Heart right ventricle (tissue), 16 donors: Measurements from ENCODE around the gene MBL2. TPM values are rescaled to one million over a fixed set of nuclear protein-coding genes. Genes with fewer than 3 reads are reported as not detected.

Source experiments
- ATAC-seq, 8 donors: fragments of 200-7000 bp; cut with Tn5 transposase; one replicate each; pipeline ENCODE4 v1.9.1; 2020; ENCODE audit warnings: mild to moderate bottlenecking in 8 of 8, moderate library complexity in 8 of 8, moderate number of reproducible peaks in 1 of 8
- DNase-seq, 2 donors: peaks; one replicate each; pipeline ENCODE4 v3.0.0-alpha.2; 2020
- H3K27ac ChIP-seq, 10 donors: fragments of 200-600 bp; sonication (generic) in 2 of 10; one replicate each; pipeline versions ENCODE4 v1.5.0 to v1.8.0; 2020 to 2022; ENCODE audit warnings: mild to moderate bottlenecking in 3 of 10
- H3K27me3 ChIP-seq, 7 donors: fragments of 200-600 bp; one replicate each; pipeline ENCODE4 v1.8.0; 2021 to 2022; ENCODE audit warnings: mild to moderate bottlenecking in 2 of 7
- H3K36me3 ChIP-seq, 9 donors: fragments of 200-600 bp; sonication (generic) in 1 of 9; one replicate each; pipeline versions ENCODE4 v1.5.0 to v1.8.0; 2020 to 2022; ENCODE audit warnings: mild to moderate bottlenecking in 2 of 9
- H3K4me1 ChIP-seq, 9 donors: fragments of 200-600 bp; sonication (generic) in 1 of 9; one replicate each; pipeline versions ENCODE4 v1.5.0 to v1.8.0; 2020 to 2022; ENCODE audit warnings: mild to moderate bottlenecking in 4 of 9
- H3K4me3 ChIP-seq, 10 donors: fragments of 200-600 bp; sonication (generic) in 2 of 10; one replicate each; pipeline versions ENCODE4 v1.5.0 to v1.8.0; 2020 to 2022; ENCODE audit warnings: mild to moderate bottlenecking in 7 of 10, moderate library complexity in 2 of 10
- H3K9me3 ChIP-seq, 11 donors: fragments of 200-600 bp in 10 of 11; sonication (generic) in 2 of 11; one replicate each; pipeline versions ENCODE4 v1.5.0 to v1.8.0; 2013 to 2022; ENCODE audit warnings: mild to moderate bottlenecking in 2 of 11, control low read depth in 1 of 11, moderate library complexity in 1 of 11
- CTCF ChIP-seq, 9 donors: fragments of 200-600 bp; sonication (generic) in 2 of 9; IDR thresholded peaks; one replicate each; pipeline versions ENCODE4 v1.5.0 to v1.8.0; 2021 to 2022; ENCODE audit warnings: antibody characterized with exemption in 9 of 9, mild to moderate bottlenecking in 5 of 9, moderate library complexity in 1 of 9
- WGBS, 2 donors: extraction: QIAGEN DNeasy Blood & Tissue Kit; methylation state at CpG; one replicate each; pipeline ENCODE4 v1.1.7; 2013; ENCODE audit warnings: inconsistent platforms in 1 of 2; 5-methylcytosine and 5-hydroxymethylcytosine counted together
- intact Hi-C, 10 donors: fragments of 100-400 bp; cut with DNase I; formaldehyde crosslinking; loops; one replicate each; pipeline versions ENCODE4 v1.11.1 to v1.14.2; 2022
- polyA plus RNA-seq, 2 donors: library from polyadenylated mRNA; stranded (reverse); fragments of 200-250 nt; gene quantifications; one replicate each; pipeline ENCODE4 v1.2.3, GENCODE V29; 2013
- total RNA-seq, 10 donors: library from RNA; stranded (reverse); fragmentation: NEBNext Ultra II Directional in 3 of 10; extraction: Animal tissue kit (Norgen Biotek cat#: 25700) in 3 of 10; gene quantifications; one replicate each; pipeline versions ENCODE4 v1.2.1 to v1.2.4, GENCODE V29; 2021 to 2023
- donor health status: Arrhythmogenic right ventricular cardiomyopathy.
- donor health status: ischemic (EF 13 %, LVEDD 7.1; RV severe dilation, severe dysfunction).
- donor health status: healthy with polysubstance abuse.
- donor health status: DM: no; HTN: yes; CAD: no.
- donor health status: DM: no; HTN: no; CAD: no.
- donor health status: ischemic (EF 25% LVEDD 6.9; RV normal size, moderate dysfunction).
- donor health status: ischemic (EF 25% LVEDD 5.7; RV mildly dilated, moderate dysfunction).
- donor health status: healthy.
- donor health status: DM: yes; HTN: yes; CAD: no.
- donor health status: Ischemic cardiomyopathy.
- donor health status: ischemic (EF 35%, LVEDD 5.7; RV mildly dilated, moderate dysfunction).
- donor health status: nonischemic (EF 11% LVEDD 7.7; RV severe dilation, severe dysfunction).
- donor health status: DM: yes; HTN: yes; CAD: no.
- donor health status: PGD.
- donor health status: ischemic (EF 29% LVEDD 5.4; RV normal size, mild dysfunction).
- donor health status: nonischemic (EF 23%, LVEDD 6.1; RV moderate dilation, normal function).

MBL2 gene
- total and polyA plus RNA-seq, 12 donors = not detected

GRCh38 chr10:52758406-52758805, 14.2 kb downstream of the MBL2 start:
- H3K27ac ChIP-seq = no peak overlapping the region
- no peak overlapping the region for H3K4me3 ChIP-seq
- H3K4me1 ChIP-seq = peaks cover 0 to 27% (median 0%) of the 10 kb centered on the region in 9 donors
- intact Hi-C loops = no loop called here
- WGBS, 2 donors = 87 to 98% methylated on average over 2 of the region's 2 CpGs
- no peaks in the 10 kb centered on the region for H3K27me3 ChIP-seq
- DNase-seq (no peak), ATAC-seq (no peak)
- H3K36me3 ChIP-seq = no peaks in the 10 kb centered on the region
- TF ChIP-seq CTCF (IDR thresholded peaks at IDR 0.05) = no peak
- no peaks in the 10 kb centered on the region for H3K9me3 ChIP-seq

DNA sequence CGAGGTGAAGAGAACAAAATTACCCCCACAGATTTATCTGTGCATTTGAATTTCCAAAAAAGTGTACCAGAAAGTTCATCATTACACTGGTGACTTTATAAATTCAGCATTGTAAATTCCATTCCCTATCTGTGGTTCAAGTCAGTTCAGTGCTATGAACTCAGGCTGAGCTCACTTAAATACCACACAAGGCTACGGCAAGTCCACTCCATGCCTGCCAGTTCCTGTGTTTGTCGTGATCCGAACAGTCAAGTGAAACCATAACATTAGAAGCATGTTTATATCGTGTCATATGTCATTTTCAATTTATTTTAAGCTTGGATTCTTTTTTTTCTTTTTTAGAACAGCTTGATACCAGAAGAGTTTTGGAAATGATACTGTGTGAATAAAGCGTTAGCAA, 14.8 kb downstream of the MBL2 start:
- H3K4me1 ChIP-seq = peaks cover 0 to 27% (median 0%) of the 10 kb centered on the region in 9 donors
- intact Hi-C loops = no loop called here
- H3K36me3 ChIP-seq = no peaks in the 10 kb centered on the region
- no peaks in the 10 kb centered on the region for H3K27me3 ChIP-seq
- H3K9me3 ChIP-seq = no peaks in the 10 kb centered on the region
- no peak for DNase-seq
- H3K27ac ChIP-seq = no peak overlapping the region
- peak in 1 of 8 donors; percentile 47 for ATAC-seq
- no peak overlapping the region for H3K4me3 ChIP-seq
- WGBS, 2 donors = 63 to 67% methylated on average over 6 of the region's 6 CpGs
- TF ChIP-seq CTCF (IDR thresholded peaks at IDR 0.05) = no peak

GRCh38 chr10:52756966-52757365, 15.6 kb downstream of the MBL2 start:
- H3K4me1 ChIP-seq = peaks cover 0 to 27% (median 0%) of the 10 kb centered on the region in 9 donors
- DNase-seq (no peak), ATAC-seq (no peak)
- H3K9me3 ChIP-seq = no peaks in the 10 kb centered on the region
- H3K4me3 ChIP-seq = no peak overlapping the region
- TF ChIP-seq CTCF (IDR thresholded peaks at IDR 0.05) = no peak
- H3K27ac ChIP-seq = no peak overlapping the region
- H3K27me3 ChIP-seq = no peaks in the 10 kb centered on the region
- intact Hi-C loops = no loop called here
- WGBS, 2 donors = 70 to 82% methylated on average over 4 of the region's 4 CpGs
- no peaks in the 10 kb centered on the region for H3K36me3 ChIP-seq

- H3K9me3 ChIP-seq = no peaks in the 10 kb centered on the region
- no peak overlapping the region for H3K4me3 ChIP-seq
- H3K36me3 ChIP-seq = no peaks in the 10 kb centered on the region
- ATAC-seq (no peak), DNase-seq (no peak)
- no peak overlapping the region for H3K27ac ChIP-seq
- intact Hi-C loops = no loop called here
- H3K27me3 ChIP-seq = no peaks in the 10 kb centered on the region
- WGBS, 2 donors = 74 to 77% methylated on average over 4 of the region's 4 CpGs
- peaks cover 0 to 27% (median 0%) of the 10 kb centered on the region in 9 donors for H3K4me1 ChIP-seq
- TF ChIP-seq CTCF (IDR thresholded peaks at IDR 0.05) = no peak
These were observed 16.3 kb downstream of the MBL2 start for GRCh38 chr10:52756295-52756694.
